ENCODE results near the gene HSD17B7.

DNA sequence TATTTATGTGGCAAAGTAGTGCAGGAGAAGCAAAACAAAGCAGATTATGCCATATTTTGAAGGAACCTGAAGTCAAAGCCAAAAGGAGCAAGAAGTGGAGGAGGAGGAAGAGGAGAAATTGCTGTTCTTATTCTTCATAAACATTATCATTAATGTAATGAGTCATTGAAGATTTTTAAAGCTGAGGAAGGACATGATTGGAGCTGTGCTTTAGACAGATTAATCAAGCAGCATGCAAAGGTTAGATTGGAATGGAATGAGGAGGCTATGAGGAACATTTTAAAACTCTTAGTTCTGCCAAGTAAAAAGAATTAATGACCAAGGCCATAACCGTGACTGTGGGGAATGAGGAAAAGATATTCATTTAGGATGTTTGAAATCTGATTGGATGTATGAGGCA lies 33.0 kb upstream of the HSD17B7 start:
- TF ChIP-seq CTCF (IDR thresholded peaks at IDR 0.05; ENCODE audit: low read depth, low read length) (no peak), POLR2A (IDR thresholded peaks at IDR 0.05; ENCODE audit: extremely low read depth, insufficient read length) (no peak), MYC (IDR thresholded peaks at IDR 0.05; ENCODE audit: low read depth, low read length) (no peak)
- TF ChIP-seq, protein P1, sequence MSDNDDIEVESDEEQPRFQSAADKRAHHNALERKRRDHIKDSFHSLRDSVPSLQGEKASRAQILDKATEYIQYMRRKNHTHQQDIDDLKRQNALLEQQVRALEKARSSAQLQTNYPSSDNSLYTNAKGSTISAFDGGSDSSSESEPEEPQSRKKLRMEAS (IDR thresholded peaks at IDR 0.05; ENCODE audit: low read depth, low read length): no peak
